GM12878 (cell line): ENCODE data around the gene CALML4. TPM values are rescaled to one million over a fixed set of nuclear protein-coding genes. Genes with fewer than 3 reads are reported as not detected.

Source experiments
- ATAC-seq: fragments of 200-7000 bp; cut with Tn5 transposase; 3 replicates; pipeline ENCODE4 v1.9.1; 2020; ENCODE audit warnings: mild to moderate bottlenecking, moderate library complexity
- BruUV-seq: library from RNA; stranded (reverse); fragments of 400-500 nt; replicated peaks from 2 replicates; lab custom pipeline; 2021; lab: Mats Ljungman, UMichigan
- CTCF ChIA-PET: fragments of 300-600 bp; sonication (Branson Sonifier 250); formaldehyde crosslinking; extraction: SDS; loops from one replicate; lab custom pipeline; 2021; ENCODE audit warnings: inconsistent platforms; lab: Yijun Ruan, JAX
- POLR2A ChIA-PET: fragments of 350-600 bp; formaldehyde crosslinking; extraction: SDS; loops from one replicate; lab custom pipeline; 2021; ENCODE audit warnings: inconsistent platforms; lab: Charles Lee
- RAD21 ChIA-PET: fragments of 300-600 bp; sonication (Branson Sonifier 250); formaldehyde crosslinking; loops from one replicate; lab custom pipeline; 2023; ENCODE audit warnings: antibody characterized with exemption; ENCODE audit not compliant: unreplicated experiment; lab: Charles Lee
- SMC1A ChIA-PET: fragments of 300-600 bp; sonication (Branson Sonifier 250); formaldehyde crosslinking; loops from one replicate; lab custom pipeline; 2023; ENCODE audit not compliant: unreplicated experiment, uncharacterized antibody; lab: Charles Lee
- DNase-seq: peaks from one replicate; pipeline ENCODE4 v3.0.0-alpha.2; 2011; ENCODE audit warnings: low read depth, low spot score
- FAIRE-seq: peaks from 3 replicates; lab custom pipeline; 2011; peaks lifted over from hg19 to GRCh38; lab: Jason Lieb, UNC
- H2AFZ ChIP-seq: 2 replicates; pipeline ENCODE4 v1.6.0; 2011; ENCODE audit warnings: low read depth, low read length, control low read depth; ENCODE audit not compliant: control insufficient read depth
- H3K27ac ChIP-seq: 2 replicates; pipeline ENCODE4 v1.5.1; 2011; ENCODE audit warnings: control low read depth; ENCODE audit not compliant: control insufficient read depth, insufficient read depth
- H3K27me3 ChIP-seq, 2 experiments: replicated peaks in 1 of 2; 2 replicates each; pipeline versions ENCODE4 v1.6.0 to v1.6.1; 2011; ENCODE audit warnings: low read length in 1 of 2; ENCODE audit not compliant: control insufficient read depth in 2 of 2, insufficient read depth in 2 of 2
- H3K36me3 ChIP-seq, 2 experiments: 2 replicates each; pipeline ENCODE4 v1.5.1; 2011; ENCODE audit warnings: low read length in 1 of 2; ENCODE audit not compliant: control insufficient read depth in 2 of 2, insufficient read depth in 2 of 2
- H3K4me1 ChIP-seq: 2 replicates; pipeline ENCODE4 v1.6.1; 2011; ENCODE audit warnings: mild to moderate bottlenecking, low read length, moderate library complexity, mixed read lengths; ENCODE audit not compliant: control insufficient read depth, insufficient read depth
- H3K4me2 ChIP-seq: 2 replicates; pipeline ENCODE4 v1.6.0; 2011; ENCODE audit warnings: control low read depth; ENCODE audit not compliant: control insufficient read depth, insufficient read depth
- H3K4me3 ChIP-seq: fragments of 200-600 bp; sonication (generic); 2 replicates; pipeline ENCODE4 v1.5.1; 2016
- H3K79me2 ChIP-seq: 2 replicates; pipeline ENCODE4 v1.6.0; 2011; ENCODE audit warnings: low read length; ENCODE audit not compliant: control insufficient read depth, insufficient read depth
- H3K9ac ChIP-seq: 2 replicates; pipeline ENCODE4 v1.8.0; 2011; ENCODE audit warnings: low read length, control low read depth, mixed read lengths; ENCODE audit not compliant: control insufficient read depth, insufficient read depth
- H3K9me3 ChIP-seq: replicated peaks from 3 replicates; pipeline ENCODE4 v1.5.1; 2011; ENCODE audit warnings: mild to moderate bottlenecking, low read length; ENCODE audit not compliant: control insufficient read depth, insufficient read depth
- H4K20me1 ChIP-seq: 2 replicates; pipeline ENCODE4 v1.6.0; 2011; ENCODE audit not compliant: control insufficient read depth, insufficient read depth
- BACH1 ChIP-seq: fragments of 450-650 bp; IDR thresholded peaks from 2 replicates; pipeline ENCODE4 v1.6.1; 2017; ENCODE audit warnings: mild to moderate bottlenecking, borderline replicate concordance
- BCLAF1 ChIP-seq: fragments of 450-650 bp; IDR thresholded peaks from 2 replicates; pipeline ENCODE4 v1.6.1; 2017; ENCODE audit warnings: antibody characterized with exemption, mild to moderate bottlenecking, moderate library complexity
- JUND ChIP-seq: IDR thresholded peaks from 2 replicates; pipeline ENCODE4 v1.6.1; 2012; ENCODE audit warnings: low read depth, mild to moderate bottlenecking, low read length, improper control_type of control experiment, moderate library complexity
- NFIC ChIP-seq: IDR thresholded peaks from 2 replicates; pipeline ENCODE4 v1.6.1; 2012; ENCODE audit warnings: low read depth, mild to moderate bottlenecking, inconsistent platforms, low read length, moderate library complexity
- PAX5 ChIP-seq: IDR thresholded peaks from 2 replicates; pipeline ENCODE4 v1.6.1; 2011; ENCODE audit warnings: low read depth, low read length, borderline replicate concordance
- PAX8 ChIP-seq: fragments of 450-650 bp; IDR thresholded peaks from 2 replicates; pipeline ENCODE4 v1.6.1; 2017; ENCODE audit warnings: mild to moderate bottlenecking, moderate library complexity
- RFX5 ChIP-seq: IDR thresholded peaks from 2 replicates; pipeline ENCODE4 v1.6.1; 2011; ENCODE audit warnings: low read depth, low read length, improper control_type of control experiment
- TCF7 ChIP-seq: IDR thresholded peaks from 2 replicates; pipeline ENCODE4 v1.6.1; 2014; ENCODE audit warnings: antibody characterized with exemption, borderline replicate concordance
- WGBS: methylation state at CpG from one replicate; pipeline ENCODE4 v1.1.6; 2016; ENCODE audit warnings: low lambda C conversion rate; ENCODE audit not compliant: insufficient replicate concordance, insufficient coverage; ENCODE audit errors: missing lambda C conversion rate; 5-methylcytosine and 5-hydroxymethylcytosine counted together
- in situ Hi-C: fragments of 300-500 bp; cut with MboI; formaldehyde crosslinking; loops from 9 replicates; pipeline ENCODE4 v1.14.3; 2018; ENCODE audit warnings: mixed read lengths
- intact Hi-C: fragments of 100-400 bp; cut with micrococcal nuclease; formaldehyde crosslinking; loops from one replicate; pipeline ENCODE4 v1.14.2; 2022; ENCODE audit not compliant: unreplicated experiment
- polyA plus RNA-seq, 11 experiments: library from polyadenylated mRNA; depleted of rRNA in 4 of 11; unstranded in 6 of 11; stranded (reverse) in 5 of 11; fragments of >200 nt; fragmentation: Nextera tagmentation in 4 of 11; fragmentation: Illumina TruSeq in 1 of 11; extraction: Ambion mirVana in 4 of 11; extraction: Trizol in 1 of 11; gene quantifications; 1 replicate in 1 of 11; 2 replicates in 10 of 11; pipeline versions ENCODE4 v1.2.1 to v1.2.3, GENCODE V29; 2011 to 2016; ENCODE audit warnings: inconsistent platforms in 2 of 11, missing spikeins in 2 of 11, low read depth in 1 of 11
- total RNA-seq, 4 experiments: library from RNA; depleted of rRNA in 3 of 4; stranded (reverse); fragments of >200 nt in 3 of 4; fragmentation: Illumina TruSeq in 1 of 4; extraction: Trizol in 1 of 4; gene quantifications; 2 replicates each; pipeline versions ENCODE4 v1.2.1 to v1.2.3, GENCODE V29; 2013 to 2021

CALML4 gene
- total and polyA plus RNA-seq, 10 of the 15 experiments (the other 5 are each of a cell fraction or from before 2014, with no cell fraction given), result 1.7 to 15.9 (median 5.1) TPM

GRCh38 chr15:68214838-68215254 lies 9.7 kb upstream of the CALML4 start:
- peaks cover 26% of the 10 kb centered on the region for H3K79me2 ChIP-seq
- no TSS peak for BruUV-seq
- SMC1A ChIA-PET, result no interaction called here

More at GRCh38 chr15:68214838-68215254, 9.7 kb upstream of the CALML4 start:
- RAD21 ChIA-PET, result no interaction called here
- H3K4me3 ChIP-seq, result no peak overlapping the region
- CTCF ChIA-PET, result no interaction called here
- no peak overlapping the region for H2AFZ ChIP-seq
- intact Hi-C loops (no loop called here), in situ Hi-C loops (no loop called here)
- POLR2A ChIA-PET, result no interaction called here
- H3K9ac ChIP-seq, result no peak overlapping the region
- H3K27ac ChIP-seq, result no peak overlapping the region
- peaks cover 9 to 19% of the 10 kb centered on the region in 2 experiments for H3K36me3 ChIP-seq
- ATAC-seq (no peak), FAIRE-seq (no peak), DNase-seq (no peak)
- no peaks in the 10 kb centered on the region for H3K27me3 ChIP-seq
- TF ChIP-seq RFX5 (no peak), BACH1 (no peak), JUND (no peak), NFIC (no peak), PAX5 (no peak), BCLAF1 (no peak), TCF7 (no peak), PAX8 (no peak)
- H3K9me3 ChIP-seq, result no peaks in the 10 kb centered on the region
- no peak overlapping the region for H3K4me2 ChIP-seq
- WGBS, result 90% methylated on average over 6 of the region's 6 CpGs
- H3K4me1 ChIP-seq, result peaks cover 9% of the 10 kb centered on the region
- H4K20me1 ChIP-seq, result no peaks in the 10 kb centered on the region; the same call in 1 of the 2 replicates
